Stimulated activated memory B cell treated with anti-CD40 and anti-IgM and Interleukin-4, amounts not matched to agents 10 μg/mL and 1 μg/mL and 100 μg/mL, for 72 hours (primary cell): ENCODE measurements around the gene AXIN2.

Experiments used
- ATAC-seq: fragments of 150-1000 bp; cut with Tn5 transposase; 2 replicates; pipeline ENCODE4 v1.10.0; 2021
- H3K27ac Mint-ChIP-seq: one replicate; pipeline ENCODE4 v1.8.0; 2022; ENCODE audit warnings: mild to moderate bottlenecking, mixed read lengths
- H3K27me3 Mint-ChIP-seq: one replicate; pipeline ENCODE4 v1.8.0; 2022; ENCODE audit warnings: mixed read lengths
- H3K36me3 Mint-ChIP-seq: one replicate; pipeline ENCODE4 v1.8.0; 2022; ENCODE audit warnings: mixed read lengths
- H3K4me1 Mint-ChIP-seq: one replicate; pipeline ENCODE4 v1.8.0; 2022; ENCODE audit warnings: mixed read lengths
- H3K4me3 Mint-ChIP-seq: one replicate; pipeline ENCODE4 v1.8.0; 2022; ENCODE audit warnings: mild to moderate bottlenecking, moderate library complexity, mixed read lengths
- H3K9me3 Mint-ChIP-seq: one replicate; pipeline ENCODE4 v1.8.0; 2022; ENCODE audit warnings: mixed read lengths

Gene AXIN2

GRCh38 chr17:65589321-65589720 is 27.9 kb upstream of the AXIN2 start:
- Mint-ChIP-seq H3K36me3 (no peaks in the 10 kb centered on the region), H3K4me1 (peaks cover 19% of the 10 kb centered on the region), H3K27ac (no peak overlapping the region)

GRCh38 chr17:65588181-65588808 is 26.8 kb upstream of the AXIN2 start:
- Mint-ChIP-seq H3K4me3 (no peak overlapping the region), H3K27ac (no peak overlapping the region), H3K36me3 (no peaks in the 10 kb centered on the region), H3K27me3 (peaks cover 23% of the 10 kb centered on the region), H3K9me3 (no peaks in the 10 kb centered on the region), H3K4me1 (peaks cover 12% of the 10 kb centered on the region)
- ATAC-seq: no peak

More at GRCh38 chr17:65589321-65589720, 27.9 kb upstream of the AXIN2 start:
- no peaks in the 10 kb centered on the region for H3K9me3 Mint-ChIP-seq
- H3K27me3 Mint-ChIP-seq: peaks cover 33% of the 10 kb centered on the region
- H3K4me3 Mint-ChIP-seq: no peak overlapping the region
- ATAC-seq: no peak

GRCh38 chr17:65587534-65588180 is 26.2 kb upstream of the AXIN2 start:
- ATAC-seq: no peak
- H3K27ac Mint-ChIP-seq: no peak overlapping the region

GRCh38 chr17:65586899-65587298 is 25.5 kb upstream of the AXIN2 start:
- no peaks in the 10 kb centered on the region for H3K9me3 Mint-ChIP-seq
- ATAC-seq: no peak
- H3K27ac Mint-ChIP-seq: no peak overlapping the region
- peaks cover 9% of the 10 kb centered on the region for H3K27me3 Mint-ChIP-seq
- no peak overlapping the region for H3K4me3 Mint-ChIP-seq
- no peaks in the 10 kb centered on the region for H3K36me3 Mint-ChIP-seq
- peaks cover 8% of the 10 kb centered on the region for H3K4me1 Mint-ChIP-seq

More at GRCh38 chr17:65587534-65588180, 26.2 kb upstream of the AXIN2 start:
- Mint-ChIP-seq H3K36me3 (no peaks in the 10 kb centered on the region), H3K4me1 (peaks cover 8% of the 10 kb centered on the region), H3K9me3 (no peaks in the 10 kb centered on the region), H3K4me3 (no peak overlapping the region), H3K27me3 (peaks cover 17% of the 10 kb centered on the region)

- Mint-ChIP-seq H3K27ac (no peak overlapping the region), H3K4me1 (peaks cover 8% of the 10 kb centered on the region), H3K4me3 (no peak overlapping the region), H3K9me3 (no peaks in the 10 kb centered on the region), H3K36me3 (no peaks in the 10 kb centered on the region), H3K27me3 (no peaks in the 10 kb centered on the region)
- no peak for ATAC-seq
Measured at GRCh38 chr17:65584604-65585521, 23.4 kb upstream of the AXIN2 start.

GRCh38 chr17:65583921-65584603 is 22.6 kb upstream of the AXIN2 start:
- no peak for ATAC-seq
- Mint-ChIP-seq H3K4me1 (peaks cover 8% of the 10 kb centered on the region), H3K4me3 (no peak overlapping the region), H3K27me3 (no peaks in the 10 kb centered on the region), H3K27ac (no peak overlapping the region), H3K9me3 (no peaks in the 10 kb centered on the region), H3K36me3 (no peaks in the 10 kb centered on the region)

GRCh38 chr17:65576939-65577338 is 15.5 kb upstream of the AXIN2 start:
- Mint-ChIP-seq H3K4me1 (no peaks in the 10 kb centered on the region), H3K27ac (no peak overlapping the region), H3K4me3 (no peak overlapping the region), H3K27me3 (no peaks in the 10 kb centered on the region), H3K9me3 (no peaks in the 10 kb centered on the region), H3K36me3 (no peaks in the 10 kb centered on the region)
- ATAC-seq: no peak

- peaks cover 17% of the 10 kb centered on the region for H3K27me3 Mint-ChIP-seq
- no peak overlapping the region for H3K27ac Mint-ChIP-seq
- H3K4me1 Mint-ChIP-seq: peaks cover 15% of the 10 kb centered on the region
- ATAC-seq: no peak
- H3K4me3 Mint-ChIP-seq: no peak overlapping the region
- H3K9me3 Mint-ChIP-seq: peaks cover 3% of the 10 kb centered on the region
- no peaks in the 10 kb centered on the region for H3K36me3 Mint-ChIP-seq
Measured at GRCh38 chr17:65573282-65573602, 11.8 kb upstream of the AXIN2 start.

GRCh38 chr17:65572581-65573281 is 11.3 kb upstream of the AXIN2 start:
- Mint-ChIP-seq H3K27ac (no peak overlapping the region), H3K4me1 (peaks cover 20% of the 10 kb centered on the region), H3K36me3 (no peaks in the 10 kb centered on the region), H3K9me3 (peaks cover 3% of the 10 kb centered on the region), H3K27me3 (peaks cover 21% of the 10 kb centered on the region), H3K4me3 (no peak overlapping the region)
- ATAC-seq: no peak

- H3K36me3 Mint-ChIP-seq: no peaks in the 10 kb centered on the region
- peaks cover 21% of the 10 kb centered on the region for H3K27me3 Mint-ChIP-seq
- H3K27ac Mint-ChIP-seq: no peak overlapping the region
- peaks cover 3% of the 10 kb centered on the region for H3K9me3 Mint-ChIP-seq
- no peak overlapping the region for H3K4me3 Mint-ChIP-seq
- no peak for ATAC-seq
- H3K4me1 Mint-ChIP-seq: peaks cover 25% of the 10 kb centered on the region
Measured at GRCh38 chr17:65572186-65572580, 10.7 kb upstream of the AXIN2 start.

- Mint-ChIP-seq H3K27me3 (peaks cover 32% of the 10 kb centered on the region), H3K9me3 (peaks cover 3% of the 10 kb centered on the region), H3K4me1 (peaks cover 38% of the 10 kb centered on the region), H3K27ac (peak overlapping the region; percentile 68), H3K4me3 (no peak overlapping the region), H3K36me3 (no peaks in the 10 kb centered on the region)
- peak; percentile 80 for ATAC-seq
Measured at GRCh38 chr17:65568918-65569317, 7.5 kb upstream of the AXIN2 start.

- H3K27me3 Mint-ChIP-seq: peaks cover 41% of the 10 kb centered on the region
- H3K27ac Mint-ChIP-seq: peak overlapping the region; percentile 68
- no peaks in the 10 kb centered on the region for H3K36me3 Mint-ChIP-seq
- H3K4me1 Mint-ChIP-seq: peaks cover 45% of the 10 kb centered on the region
- ATAC-seq: peak; percentile 77
- peaks cover 3% of the 10 kb centered on the region for H3K9me3 Mint-ChIP-seq
- H3K4me3 Mint-ChIP-seq: no peak overlapping the region
Measured at GRCh38 chr17:65567566-65567965, 6.1 kb upstream of the AXIN2 start.

GRCh38 chr17:65565559-65565958 is 4.1 kb upstream of the AXIN2 start:
- ATAC-seq: no peak
- Mint-ChIP-seq H3K27ac (no peak overlapping the region), H3K4me3 (no peak overlapping the region), H3K9me3 (peaks cover 3% of the 10 kb centered on the region), H3K27me3 (peaks cover 52% of the 10 kb centered on the region), H3K36me3 (no peaks in the 10 kb centered on the region), H3K4me1 (peaks cover 51% of the 10 kb centered on the region)

GRCh38 chr17:65564793-65565192 is 3.3 kb upstream of the AXIN2 start:
- Mint-ChIP-seq H3K4me1 (peaks cover 51% of the 10 kb centered on the region), H3K36me3 (no peaks in the 10 kb centered on the region), H3K9me3 (peaks cover 3% of the 10 kb centered on the region), H3K4me3 (no peak overlapping the region), H3K27me3 (peaks cover 51% of the 10 kb centered on the region), H3K27ac (no peak overlapping the region)
- no peak for ATAC-seq

- peak overlapping the region; percentile 78 for H3K4me3 Mint-ChIP-seq
- no peaks in the 10 kb centered on the region for H3K9me3 Mint-ChIP-seq
- H3K36me3 Mint-ChIP-seq: no peaks in the 10 kb centered on the region
- H3K4me1 Mint-ChIP-seq: peaks cover 41% of the 10 kb centered on the region
- H3K27ac Mint-ChIP-seq: peak overlapping the region; percentile 34
- ATAC-seq: no peak
- H3K27me3 Mint-ChIP-seq: peaks cover 30% of the 10 kb centered on the region
Measured at GRCh38 chr17:65562206-65562531, 721 bp upstream of the AXIN2 start.
